NB4 (cell line): ENCODE results near the gene LRRC61.

Source experiments
- MYC ChIP-seq: IDR thresholded peaks from 2 replicates; pipeline ENCODE4 v1.6.1; 2011; ENCODE audit warnings: low read depth, low read length
- POLR2A ChIP-seq: IDR thresholded peaks from 2 replicates; pipeline ENCODE4 v1.6.1; 2011; ENCODE audit warnings: mild to moderate bottlenecking; ENCODE audit not compliant: insufficient read length; ENCODE audit errors: extremely low read depth
- TF ChIP-seq, protein P1 (sequence below): IDR thresholded peaks from one replicate; pipeline ENCODE4 v1.5.1; 2012; ENCODE audit warnings: low read depth, low read length
- TF ChIP-seq, protein P2 (sequence below): IDR thresholded peaks from 2 replicates; pipeline ENCODE4 v1.6.1; 2011; ENCODE audit warnings: low read depth, low read length

DNA sequence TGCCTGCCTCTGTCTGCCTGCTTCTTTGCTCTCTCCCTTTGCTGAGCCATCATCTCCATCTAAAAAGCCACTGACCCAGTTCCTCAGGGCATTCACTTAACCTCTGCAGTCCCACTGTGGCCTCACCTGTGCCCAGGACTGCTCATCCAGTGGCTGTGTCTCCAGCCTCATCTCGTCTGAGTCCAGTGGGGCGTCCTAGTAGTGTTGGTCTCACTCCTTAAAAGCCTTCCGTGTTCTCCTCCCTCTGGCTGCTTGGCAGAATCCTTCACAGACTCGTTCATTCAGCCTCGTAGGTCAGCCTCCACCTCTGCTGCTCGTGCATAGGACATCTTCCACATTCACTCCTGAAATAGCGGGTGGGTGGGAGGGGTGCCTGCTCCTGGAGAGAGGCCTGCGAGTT, 11.0 kb downstream of the LRRC61 start:
- TF ChIP-seq, protein P1, sequence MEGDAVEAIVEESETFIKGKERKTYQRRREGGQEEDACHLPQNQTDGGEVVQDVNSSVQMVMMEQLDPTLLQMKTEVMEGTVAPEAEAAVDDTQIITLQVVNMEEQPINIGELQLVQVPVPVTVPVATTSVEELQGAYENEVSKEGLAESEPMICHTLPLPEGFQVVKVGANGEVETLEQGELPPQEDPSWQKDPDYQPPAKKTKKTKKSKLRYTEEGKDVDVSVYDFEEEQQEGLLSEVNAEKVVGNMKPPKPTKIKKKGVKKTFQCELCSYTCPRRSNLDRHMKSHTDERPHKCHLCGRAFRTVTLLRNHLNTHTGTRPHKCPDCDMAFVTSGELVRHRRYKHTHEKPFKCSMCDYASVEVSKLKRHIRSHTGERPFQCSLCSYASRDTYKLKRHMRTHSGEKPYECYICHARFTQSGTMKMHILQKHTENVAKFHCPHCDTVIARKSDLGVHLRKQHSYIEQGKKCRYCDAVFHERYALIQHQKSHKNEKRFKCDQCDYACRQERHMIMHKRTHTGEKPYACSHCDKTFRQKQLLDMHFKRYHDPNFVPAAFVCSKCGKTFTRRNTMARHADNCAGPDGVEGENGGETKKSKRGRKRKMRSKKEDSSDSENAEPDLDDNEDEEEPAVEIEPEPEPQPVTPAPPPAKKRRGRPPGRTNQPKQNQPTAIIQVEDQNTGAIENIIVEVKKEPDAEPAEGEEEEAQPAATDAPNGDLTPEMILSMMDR: no peak
- TF ChIP-seq, protein P2, sequence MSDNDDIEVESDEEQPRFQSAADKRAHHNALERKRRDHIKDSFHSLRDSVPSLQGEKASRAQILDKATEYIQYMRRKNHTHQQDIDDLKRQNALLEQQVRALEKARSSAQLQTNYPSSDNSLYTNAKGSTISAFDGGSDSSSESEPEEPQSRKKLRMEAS: no peak
- no peak for TF ChIP-seq POLR2A
- TF ChIP-seq MYC: no peak
